Measurements from ENCODE around the gene PSENEN. TPM values are rescaled to one million over a fixed set of nuclear protein-coding genes. Genes with fewer than 3 reads are reported as not detected.

PSENEN gene
- total RNA-seq, 1 donor from 2014 or later, result 83.8 TPM

- H3K36me3 Mint-ChIP-seq (ENCODE audit: insufficient read depth), result peaks cover 30% of the 10 kb centered on the region
These were observed 17.3 kb upstream of the PSENEN start for GRCh38 chr19:35727956-35728706.

DNA sequence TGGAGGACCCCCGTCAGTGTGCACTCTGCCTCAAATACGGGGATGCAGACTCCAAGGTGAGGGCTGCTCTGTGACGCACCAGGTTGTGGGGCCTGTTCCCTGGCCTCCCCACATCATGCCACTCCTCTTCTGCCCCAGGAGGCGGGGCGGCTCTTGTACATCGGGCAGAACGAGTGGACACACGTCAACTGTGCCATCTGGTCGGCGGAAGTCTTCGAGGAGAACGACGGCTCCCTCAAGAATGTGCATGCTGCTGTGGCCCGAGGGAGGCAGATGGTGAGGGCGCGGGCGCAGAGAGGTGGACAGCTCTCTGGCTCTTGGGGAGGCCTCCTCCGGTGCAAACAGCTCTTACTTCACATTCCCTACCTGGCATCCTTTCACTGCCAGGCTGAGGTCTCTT, 16.4 kb upstream of the PSENEN start:
- Mint-ChIP-seq H3K9me3 (ENCODE audit: low read depth) (no peaks in the 10 kb centered on the region), H3K27ac (no peak overlapping the region), H3K36me3 (ENCODE audit: insufficient read depth) (peaks cover 27% of the 10 kb centered on the region), H3K4me1 (ENCODE audit: low read depth) (no peaks in the 10 kb centered on the region), H3K27me3 (no peaks in the 10 kb centered on the region), H3K4me3 (ENCODE audit: low read depth) (no peak overlapping the region)
- TF ChIP-seq CTCF (IDR thresholded peaks at IDR 0.05; ENCODE audit: unreplicated experiment), result no peak
- no peak for DNase-seq (ENCODE audit: low spot score, unreplicated experiment)

More at GRCh38 chr19:35727956-35728706, 17.3 kb upstream of the PSENEN start:
- DNase-seq (ENCODE audit: low spot score, unreplicated experiment), result no peak
- no peaks in the 10 kb centered on the region for H3K9me3 Mint-ChIP-seq (ENCODE audit: low read depth)
- H3K4me1 Mint-ChIP-seq (ENCODE audit: low read depth), result no peaks in the 10 kb centered on the region
- H3K27me3 Mint-ChIP-seq, result no peaks in the 10 kb centered on the region
- no peak overlapping the region for H3K4me3 Mint-ChIP-seq (ENCODE audit: low read depth)
- TF ChIP-seq CTCF (IDR thresholded peaks at IDR 0.05; ENCODE audit: unreplicated experiment), result no peak
- no peak overlapping the region for H3K27ac Mint-ChIP-seq

DNA sequence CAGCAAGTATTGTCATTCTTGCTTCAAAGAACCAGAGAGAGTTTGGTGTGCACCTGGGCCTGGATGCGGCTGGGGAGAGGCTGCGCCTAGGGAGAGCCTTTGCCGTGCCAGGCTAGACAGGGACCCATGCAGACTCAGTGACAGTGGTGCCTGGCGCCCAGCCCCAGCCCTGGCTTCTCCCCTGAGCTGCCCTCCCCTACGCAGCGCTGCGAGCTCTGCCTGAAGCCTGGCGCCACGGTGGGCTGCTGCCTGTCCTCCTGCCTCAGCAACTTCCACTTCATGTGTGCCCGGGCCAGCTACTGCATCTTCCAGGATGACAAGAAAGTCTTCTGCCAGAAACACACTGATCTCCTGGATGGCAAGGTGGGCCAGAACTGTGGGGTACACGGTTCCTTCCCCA, 15.7 kb upstream of the PSENEN start:
- H3K4me3 Mint-ChIP-seq (ENCODE audit: low read depth), result no peak overlapping the region
- TF ChIP-seq CTCF (IDR thresholded peaks at IDR 0.05; ENCODE audit: unreplicated experiment), result no peak
- no peaks in the 10 kb centered on the region for H3K4me1 Mint-ChIP-seq (ENCODE audit: low read depth)
- H3K36me3 Mint-ChIP-seq (ENCODE audit: insufficient read depth), result peaks cover 30% of the 10 kb centered on the region
- H3K9me3 Mint-ChIP-seq (ENCODE audit: low read depth), result no peaks in the 10 kb centered on the region
- no peak for DNase-seq (ENCODE audit: low spot score, unreplicated experiment)
- no peak overlapping the region for H3K27ac Mint-ChIP-seq
- no peaks in the 10 kb centered on the region for H3K27me3 Mint-ChIP-seq

DNA sequence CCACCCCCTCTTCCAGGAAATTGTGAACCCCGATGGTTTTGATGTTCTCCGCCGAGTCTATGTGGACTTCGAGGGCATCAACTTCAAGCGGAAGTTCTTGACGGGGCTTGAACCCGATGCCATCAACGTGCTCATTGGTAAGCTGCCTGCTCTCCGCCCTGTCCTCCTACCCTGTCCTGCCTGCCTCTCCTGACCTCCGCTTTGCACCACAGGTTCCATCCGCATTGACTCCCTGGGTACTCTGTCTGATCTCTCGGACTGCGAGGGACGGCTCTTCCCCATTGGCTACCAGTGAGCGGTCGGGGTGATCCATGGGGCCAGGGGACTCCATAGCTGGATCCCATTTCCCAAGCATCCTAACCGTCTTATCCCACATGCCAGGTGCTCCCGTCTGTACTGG, 15.1 kb upstream of the PSENEN start:
- H3K9me3 Mint-ChIP-seq (ENCODE audit: low read depth), result no peaks in the 10 kb centered on the region
- no peak for TF ChIP-seq CTCF (IDR thresholded peaks at IDR 0.05; ENCODE audit: unreplicated experiment)
- H3K27me3 Mint-ChIP-seq, result no peaks in the 10 kb centered on the region
- no peak overlapping the region for H3K4me3 Mint-ChIP-seq (ENCODE audit: low read depth)
- no peak overlapping the region for H3K27ac Mint-ChIP-seq
- no peaks in the 10 kb centered on the region for H3K4me1 Mint-ChIP-seq (ENCODE audit: low read depth)
- DNase-seq (ENCODE audit: low spot score, unreplicated experiment), result no peak
- H3K36me3 Mint-ChIP-seq (ENCODE audit: insufficient read depth), result peaks cover 29% of the 10 kb centered on the region

- Mint-ChIP-seq H3K9me3 (ENCODE audit: low read depth) (no peaks in the 10 kb centered on the region), H3K36me3 (ENCODE audit: insufficient read depth) (peaks cover 29% of the 10 kb centered on the region), H3K27me3 (no peaks in the 10 kb centered on the region), H3K4me1 (ENCODE audit: low read depth) (no peaks in the 10 kb centered on the region), H3K27ac (no peak overlapping the region), H3K4me3 (ENCODE audit: low read depth) (no peak overlapping the region)
- no peak for DNase-seq (ENCODE audit: low spot score, unreplicated experiment)
- no peak for TF ChIP-seq CTCF (IDR thresholded peaks at IDR 0.05; ENCODE audit: unreplicated experiment)
These were observed 14.1 kb upstream of the PSENEN start for GRCh38 chr19:35731353-35731752.
